GM10847 (cell line): ENCODE results near the gene CHMP2A.

Experiments used
- POLR2A ChIP-seq: IDR thresholded peaks from 2 replicates; pipeline ENCODE4 v1.6.1; 2011; ENCODE audit not compliant: insufficient read length; ENCODE audit errors: extremely low read depth

CHMP2A gene

GRCh38 chr19:58561373-58562121 is 6.6 kb upstream of the CHMP2A start:
- TF ChIP-seq POLR2A = no peak

- no peak for TF ChIP-seq POLR2A
These were observed 6.0 kb upstream of the CHMP2A start for GRCh38 chr19:58560921-58561320.

- TF ChIP-seq POLR2A = no peak
These were observed 5.3 kb upstream of the CHMP2A start for GRCh38 chr19:58560007-58560887.

GRCh38 chr19:58559275-58560006 is 4.5 kb upstream of the CHMP2A start:
- TF ChIP-seq POLR2A = peak; percentile 61

GRCh38 chr19:58558623-58559274 is 3.8 kb upstream of the CHMP2A start:
- peak; percentile 60 for TF ChIP-seq POLR2A

- no peak for TF ChIP-seq POLR2A
These were observed 3.2 kb upstream of the CHMP2A start, which contains the start of gene UBE2M for GRCh38 chr19:58558066-58558622. TSS of gene UBE2M (minus strand) at chr19:58558611. CDS start at chr19:58558381, 230 bp downstream.

- no peak for TF ChIP-seq POLR2A
These were observed 2.5 kb upstream of the CHMP2A start for GRCh38 chr19:58557221-58558065.

- TF ChIP-seq POLR2A = no peak
These were observed 1.8 kb upstream of the CHMP2A start for GRCh38 chr19:58556622-58557220.

- no peak for TF ChIP-seq POLR2A
These were observed 1.2 kb upstream of the CHMP2A start for GRCh38 chr19:58555920-58556621.

- no peak for TF ChIP-seq POLR2A
These were observed 522 bp upstream of the CHMP2A start for GRCh38 chr19:58555369-58555885.

- no peak for TF ChIP-seq POLR2A
These were observed 959 bp downstream of the CHMP2A start for GRCh38 chr19:58553799-58554493.

- TF ChIP-seq POLR2A = no peak
These were observed 2.2 kb downstream of the CHMP2A start for GRCh38 chr19:58552655-58553054.
